NCI-H2196 treated with DMSO at 0.1 percent for 48 hours (cell line): ENCODE measurements around the gene HARBI1.

Experiments
- DNase-seq: peaks from one replicate; lab custom pipeline; 2025; ENCODE audit not compliant: unreplicated experiment; lab: John Stamatoyannopoulos, UW

HARBI1 gene

GRCh38 chr11:46557684-46558151, 59.3 kb downstream of the HARBI1 start:
- no peak for DNase-seq

- DNase-seq: no peak
These were observed 61.6 kb downstream of the HARBI1 start for GRCh38 chr11:46555267-46556054.

- peak; percentile 53 for DNase-seq
These were observed 62.5 kb downstream of the HARBI1 start for GRCh38 chr11:46554213-46555147.

GRCh38 chr11:46553814-46554212, 63.2 kb downstream of the HARBI1 start:
- no peak for DNase-seq
